Fibroblast of pulmonary artery (primary cell): Measurements from ENCODE around the gene LONP1.

ENCODE experiments used
- DNase-seq: peaks from one replicate; pipeline ENCODE4 v3.0.0-alpha.2; 2010; ENCODE audit warnings: low read depth
- H3K4me3 ChIP-seq: replicated peaks from 2 replicates; pipeline ENCODE4 v1.5.1; 2011; ENCODE audit warnings: low read depth, mild to moderate bottlenecking, control low read depth, low read length, moderate library complexity
- TF ChIP-seq, protein P1 (sequence below): IDR thresholded peaks from 2 replicates; pipeline ENCODE4 v1.5.1; 2011; ENCODE audit warnings: mild to moderate bottlenecking, control low read depth, low read length, inconsistent platforms; ENCODE audit errors: missing control alignments

LONP1 gene

DNA sequence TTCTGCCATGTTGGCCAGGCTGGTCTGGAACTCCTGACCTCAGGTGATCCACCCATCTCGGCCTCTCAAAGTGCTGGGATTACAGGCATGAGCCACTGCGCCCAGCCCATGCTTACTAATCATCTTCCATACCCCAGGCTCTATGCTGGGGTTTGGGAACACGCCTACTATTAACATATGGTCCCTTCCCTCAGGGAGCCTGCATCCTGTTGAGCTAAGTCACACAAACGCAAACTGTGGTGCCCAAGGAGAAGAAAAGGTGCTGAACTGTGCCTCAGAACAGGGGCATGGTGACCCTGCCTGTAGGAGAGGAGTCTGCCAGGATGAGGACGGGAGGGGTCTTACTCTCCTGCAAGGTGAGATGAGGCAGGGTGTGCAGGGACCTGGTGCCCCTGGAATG, 45.2 kb downstream of the LONP1 start:
- H3K4me3 ChIP-seq, result no peak overlapping the region
- no peak for DNase-seq
- TF ChIP-seq, protein P1, sequence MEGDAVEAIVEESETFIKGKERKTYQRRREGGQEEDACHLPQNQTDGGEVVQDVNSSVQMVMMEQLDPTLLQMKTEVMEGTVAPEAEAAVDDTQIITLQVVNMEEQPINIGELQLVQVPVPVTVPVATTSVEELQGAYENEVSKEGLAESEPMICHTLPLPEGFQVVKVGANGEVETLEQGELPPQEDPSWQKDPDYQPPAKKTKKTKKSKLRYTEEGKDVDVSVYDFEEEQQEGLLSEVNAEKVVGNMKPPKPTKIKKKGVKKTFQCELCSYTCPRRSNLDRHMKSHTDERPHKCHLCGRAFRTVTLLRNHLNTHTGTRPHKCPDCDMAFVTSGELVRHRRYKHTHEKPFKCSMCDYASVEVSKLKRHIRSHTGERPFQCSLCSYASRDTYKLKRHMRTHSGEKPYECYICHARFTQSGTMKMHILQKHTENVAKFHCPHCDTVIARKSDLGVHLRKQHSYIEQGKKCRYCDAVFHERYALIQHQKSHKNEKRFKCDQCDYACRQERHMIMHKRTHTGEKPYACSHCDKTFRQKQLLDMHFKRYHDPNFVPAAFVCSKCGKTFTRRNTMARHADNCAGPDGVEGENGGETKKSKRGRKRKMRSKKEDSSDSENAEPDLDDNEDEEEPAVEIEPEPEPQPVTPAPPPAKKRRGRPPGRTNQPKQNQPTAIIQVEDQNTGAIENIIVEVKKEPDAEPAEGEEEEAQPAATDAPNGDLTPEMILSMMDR, result no peak

- TF ChIP-seq, protein P1, result no peak
- no peak for DNase-seq
- H3K4me3 ChIP-seq, result no peak overlapping the region
These were observed 46.2 kb downstream of the LONP1 start for GRCh38 chr19:5673752-5674151.

- DNase-seq, result no peak
- H3K4me3 ChIP-seq, result no peak overlapping the region
These were observed 47.1 kb downstream of the LONP1 start for GRCh38 chr19:5672708-5673459.

DNA sequence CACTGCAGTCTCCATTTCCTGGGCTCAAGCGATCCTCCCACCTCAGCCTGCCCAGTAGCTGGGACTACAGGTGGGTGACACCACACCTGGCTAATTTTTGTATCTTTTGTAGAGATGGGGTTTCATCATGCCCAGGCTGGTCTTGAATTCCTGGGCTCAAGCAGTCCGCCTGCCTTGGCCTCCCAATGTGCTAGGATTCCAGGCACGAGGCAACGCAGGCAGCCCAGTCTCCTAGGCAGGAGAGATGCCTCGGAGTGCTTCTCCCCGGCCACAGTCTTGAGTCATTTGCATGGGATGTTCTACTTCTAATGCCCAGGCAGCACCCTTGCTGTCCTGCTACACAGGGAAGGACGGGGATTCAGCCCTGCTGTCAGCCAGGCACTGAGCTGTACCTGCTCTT, 48.3 kb downstream of the LONP1 start:
- no peak for DNase-seq
- TF ChIP-seq, protein P1, result no peak
- no peak overlapping the region for H3K4me3 ChIP-seq

More at GRCh38 chr19:5672708-5673459, 47.1 kb downstream of the LONP1 start:
- TF ChIP-seq, protein P1, result no peak

DNA sequence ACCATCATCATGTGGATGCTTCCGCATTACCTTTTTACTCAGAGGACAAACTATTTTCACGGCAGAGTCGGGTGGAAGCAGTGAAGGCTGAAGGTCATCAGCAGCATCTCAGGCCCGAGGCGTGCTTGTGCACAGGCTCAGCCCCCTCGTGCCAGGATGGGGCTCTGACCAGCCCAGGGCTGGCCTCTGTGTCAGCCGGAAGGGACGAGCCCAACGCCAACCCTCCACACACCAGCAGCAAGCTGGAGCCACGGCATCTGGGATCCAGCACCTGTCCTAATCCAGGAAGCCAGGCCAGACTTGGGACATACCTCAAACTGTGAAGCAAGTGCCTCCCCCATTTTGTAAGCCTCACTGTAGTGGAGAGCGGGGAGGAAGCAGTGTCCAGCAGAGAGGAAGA, 50.7 kb downstream of the LONP1 start:
- no peak overlapping the region for H3K4me3 ChIP-seq
- DNase-seq, result no peak
- TF ChIP-seq, protein P1, result no peak

GRCh38 chr19:5667751-5668271, 52.1 kb downstream of the LONP1 start:
- DNase-seq, result no peak
- H3K4me3 ChIP-seq, result no peak overlapping the region
- TF ChIP-seq, protein P1, result no peak
